DND-41 (cell line): Measurements from ENCODE around the gene LETM1.

Experiments used
- ATAC-seq: fragments of 200-7000 bp; cut with Tn5 transposase; 3 replicates; pipeline ENCODE4 v1.9.1; 2021; ENCODE audit warnings: low read depth; ENCODE audit not compliant: insufficient read depth
- DNase-seq: peaks from one replicate; pipeline ENCODE4 v3.0.0-alpha.2; 2020
- H2AFZ ChIP-seq: 2 replicates; pipeline ENCODE4 v1.6.0; 2012; ENCODE audit warnings: low read depth, low read length
- H3K27ac ChIP-seq: 2 replicates; pipeline ENCODE4 v1.5.1; 2012; ENCODE audit warnings: low read length, inconsistent platforms
- H3K27me3 ChIP-seq: fragments of 200-600 bp; sonication (generic); 2 replicates; pipeline ENCODE4 v1.6.0; 2012; ENCODE audit warnings: low read length, mild to moderate bottlenecking, inconsistent platforms; ENCODE audit not compliant: insufficient read depth, poor library complexity
- H3K36me3 ChIP-seq: 2 replicates; pipeline ENCODE4 v1.5.1; 2012; ENCODE audit warnings: low read length, inconsistent platforms; ENCODE audit not compliant: insufficient read depth
- H3K4me1 ChIP-seq: 2 replicates; pipeline ENCODE4 v1.5.1; 2012; ENCODE audit warnings: mild to moderate bottlenecking, low read length; ENCODE audit not compliant: insufficient read depth
- H3K4me2 ChIP-seq: 2 replicates; pipeline ENCODE4 v1.6.0; 2012; ENCODE audit warnings: mild to moderate bottlenecking, moderate library complexity, low read length, inconsistent platforms; ENCODE audit not compliant: insufficient read depth
- H3K4me3 ChIP-seq, 2 experiments: fragments of 200-600 bp in 1 of 2; shearing (Covaris generic) in 1 of 2; 2 replicates each; pipeline ENCODE4 v1.5.1; 2012 to 2016; ENCODE audit warnings: inconsistent platforms in 2 of 2, low read length in 2 of 2, mild to moderate bottlenecking in 2 of 2, low read depth in 1 of 2, moderate library complexity in 1 of 2
- H3K79me2 ChIP-seq: 2 replicates; pipeline ENCODE4 v1.6.0; 2012; ENCODE audit warnings: low read length, inconsistent platforms; ENCODE audit not compliant: insufficient read depth
- H3K9ac ChIP-seq: 2 replicates; pipeline ENCODE4 v1.6.0; 2012; ENCODE audit warnings: low read depth, mild to moderate bottlenecking, inconsistent platforms, low read length, moderate library complexity
- H3K9me3 ChIP-seq: 2 replicates; pipeline ENCODE4 v1.5.1; 2012; ENCODE audit warnings: low read length, moderate library complexity, mild to moderate bottlenecking, inconsistent platforms; ENCODE audit not compliant: insufficient read depth, severe bottlenecking
- H4K20me1 ChIP-seq: 2 replicates; pipeline ENCODE4 v1.6.0; 2012; ENCODE audit warnings: low read length; ENCODE audit not compliant: insufficient read depth
- CTCF ChIP-seq: IDR thresholded peaks from 2 replicates; pipeline ENCODE4 v1.5.1; 2012; ENCODE audit warnings: borderline replicate concordance, low read length, moderate library complexity, mild to moderate bottlenecking; ENCODE audit not compliant: poor library complexity, severe bottlenecking; ENCODE audit errors: extremely low read depth
- EZH2 ChIP-seq: IDR thresholded peaks from 3 replicates; pipeline ENCODE4 v1.6.1; 2012; ENCODE audit warnings: borderline replicate concordance, low read depth, mild to moderate bottlenecking, moderate library complexity, low read length, inconsistent platforms; ENCODE audit not compliant: severe bottlenecking

LETM1 gene

GRCh38 chr4:1809754-1810502, 46.0 kb downstream of the LETM1 start:
- Histone ChIP-seq H3K9me3 (no peaks in the 10 kb centered on the region), H3K27ac (no peak overlapping the region), H3K9ac (no peak overlapping the region), H3K27me3 (no peaks in the 10 kb centered on the region), H3K4me1 (no peaks in the 10 kb centered on the region), H2AFZ (no peak overlapping the region), H3K36me3 (peaks cover 37% of the 10 kb centered on the region), H3K79me2 (no peaks in the 10 kb centered on the region), H4K20me1 (peaks cover 24% of the 10 kb centered on the region), H3K4me2 (no peak overlapping the region), H3K4me3 (no peak overlapping the region)
- TF ChIP-seq CTCF (peak; percentile 74), EZH2 (no peak)
- DNase-seq (peak; percentile 64), ATAC-seq (peak; percentile 75)

GRCh38 chr4:1808851-1809753, 46.9 kb downstream of the LETM1 start:
- H3K4me1 ChIP-seq, result no peaks in the 10 kb centered on the region
- H3K9ac ChIP-seq, result no peak overlapping the region
- no peaks in the 10 kb centered on the region for H3K79me2 ChIP-seq
- DNase-seq, result no peak
- ATAC-seq, result no peak
- peaks cover 24% of the 10 kb centered on the region for H4K20me1 ChIP-seq
- no peaks in the 10 kb centered on the region for H3K9me3 ChIP-seq
- no peaks in the 10 kb centered on the region for H3K27me3 ChIP-seq
- no peak overlapping the region for H2AFZ ChIP-seq
- TF ChIP-seq EZH2 (no peak), CTCF (no peak)
- no peak overlapping the region for H3K4me2 ChIP-seq
- no peak overlapping the region for H3K4me3 ChIP-seq
- no peak overlapping the region for H3K27ac ChIP-seq
- H3K36me3 ChIP-seq, result peaks cover 29% of the 10 kb centered on the region

GRCh38 chr4:1808396-1808795, 47.6 kb downstream of the LETM1 start:
- Histone ChIP-seq H3K9ac (no peak overlapping the region), H3K36me3 (peaks cover 22% of the 10 kb centered on the region), H3K27ac (no peak overlapping the region), H3K27me3 (no peaks in the 10 kb centered on the region), H3K4me2 (no peak overlapping the region), H3K79me2 (no peaks in the 10 kb centered on the region), H3K4me1 (no peaks in the 10 kb centered on the region), H2AFZ (no peak overlapping the region), H3K4me3 (no peak overlapping the region), H3K9me3 (no peaks in the 10 kb centered on the region), H4K20me1 (peaks cover 20% of the 10 kb centered on the region)
- no peak for TF ChIP-seq CTCF
- no peak for TF ChIP-seq EZH2
- no peak for DNase-seq
- no peak for ATAC-seq
